HG03571 (cell line): ENCODE measurements around the gene DGKI.

Experiments used
- ATAC-seq: cut with Tn5 transposase; IDR thresholded peaks from one replicate; pipeline ENCODE4 v1.9.1; 2021; ENCODE audit not compliant: unreplicated experiment

Gene DGKI

GRCh38 chr7:137846827-137847567 lies at the start of gene DGKI:
TSS of gene DGKI (minus strand) at chr7:137846974.
- ATAC-seq = no peak

- peak; percentile 69 for ATAC-seq
Observed at GRCh38 chr7:137895301-137896221, 48.8 kb upstream of the DGKI start.

GRCh38 chr7:137893143-137893742 lies 46.5 kb upstream of the DGKI start:
- ATAC-seq = no peak

GRCh38 chr7:137891016-137891655 lies 44.4 kb upstream of the DGKI start:
- no peak for ATAC-seq

GRCh38 chr7:137890449-137890921 lies 43.7 kb upstream of the DGKI start:
- no peak for ATAC-seq

GRCh38 chr7:137888241-137888640 lies 41.5 kb upstream of the DGKI start:
- ATAC-seq = no peak

GRCh38 chr7:137886746-137887145 lies 40.0 kb upstream of the DGKI start:
- no peak for ATAC-seq

- ATAC-seq = no peak
Observed at GRCh38 chr7:137886281-137886680, 39.5 kb upstream of the DGKI start.

- ATAC-seq = no peak
Observed at GRCh38 chr7:137885678-137886077, 38.9 kb upstream of the DGKI start.

- ATAC-seq = no peak
Observed at GRCh38 chr7:137882806-137883205, 36.0 kb upstream of the DGKI start.

- ATAC-seq = peak; percentile 78
Observed at GRCh38 chr7:137882261-137882668, 35.5 kb upstream of the DGKI start.

- ATAC-seq = no peak
Observed at GRCh38 chr7:137881607-137882260, 35.0 kb upstream of the DGKI start.

GRCh38 chr7:137880432-137880831 lies 33.7 kb upstream of the DGKI start:
- no peak for ATAC-seq

- no peak for ATAC-seq
Observed at GRCh38 chr7:137879357-137880158, 32.8 kb upstream of the DGKI start.

- ATAC-seq = no peak
Observed at GRCh38 chr7:137878333-137878961, 31.7 kb upstream of the DGKI start.

GRCh38 chr7:137877027-137877675 lies 30.4 kb upstream of the DGKI start:
- ATAC-seq = no peak

GRCh38 chr7:137875746-137876145 lies 29.0 kb upstream of the DGKI start:
- ATAC-seq = no peak

GRCh38 chr7:137873979-137874777 lies 27.4 kb upstream of the DGKI start:
- no peak for ATAC-seq
